GM12875 (cell line): ENCODE data around the gene NEU2.

ENCODE experiments used
- H3K4me3 ChIP-seq: one replicate; pipeline ENCODE4 v1.5.1; 2011; ENCODE audit warnings: low read depth, low read length, control low read depth
- CTCF ChIP-seq: IDR thresholded peaks from 2 replicates; pipeline ENCODE4 v1.5.1; 2011; ENCODE audit warnings: low read depth, mild to moderate bottlenecking, control low read depth, inconsistent platforms, low read length, moderate library complexity, borderline replicate concordance; ENCODE audit not compliant: insufficient read depth

The NEU2 gene

GRCh38 chr2:233079953-233080835 is 47.7 kb downstream of the NEU2 start:
- no peak for TF ChIP-seq CTCF
- H3K4me3 ChIP-seq, result no peak overlapping the region

- no peak for TF ChIP-seq CTCF
- no peak overlapping the region for H3K4me3 ChIP-seq
Measured at GRCh38 chr2:233080836-233081229, 48.4 kb downstream of the NEU2 start.

GRCh38 chr2:233081232-233081730 is 48.8 kb downstream of the NEU2 start:
- no peak for TF ChIP-seq CTCF

GRCh38 chr2:233081731-233082221 is 49.3 kb downstream of the NEU2 start:
- TF ChIP-seq CTCF, result no peak
- peak overlapping the region; percentile 22 for H3K4me3 ChIP-seq

More at GRCh38 chr2:233081232-233081730, 48.8 kb downstream of the NEU2 start:
- no peak overlapping the region for H3K4me3 ChIP-seq

GRCh38 chr2:233082222-233082930 is 49.9 kb downstream of the NEU2 start:
- no peak overlapping the region for H3K4me3 ChIP-seq
- no peak for TF ChIP-seq CTCF

GRCh38 chr2:233082931-233083755 is 50.7 kb downstream of the NEU2 start:
- H3K4me3 ChIP-seq, result peak overlapping the region; percentile 25
- TF ChIP-seq CTCF, result no peak
